ENCODE data around the gene LGALS8.

DNA sequence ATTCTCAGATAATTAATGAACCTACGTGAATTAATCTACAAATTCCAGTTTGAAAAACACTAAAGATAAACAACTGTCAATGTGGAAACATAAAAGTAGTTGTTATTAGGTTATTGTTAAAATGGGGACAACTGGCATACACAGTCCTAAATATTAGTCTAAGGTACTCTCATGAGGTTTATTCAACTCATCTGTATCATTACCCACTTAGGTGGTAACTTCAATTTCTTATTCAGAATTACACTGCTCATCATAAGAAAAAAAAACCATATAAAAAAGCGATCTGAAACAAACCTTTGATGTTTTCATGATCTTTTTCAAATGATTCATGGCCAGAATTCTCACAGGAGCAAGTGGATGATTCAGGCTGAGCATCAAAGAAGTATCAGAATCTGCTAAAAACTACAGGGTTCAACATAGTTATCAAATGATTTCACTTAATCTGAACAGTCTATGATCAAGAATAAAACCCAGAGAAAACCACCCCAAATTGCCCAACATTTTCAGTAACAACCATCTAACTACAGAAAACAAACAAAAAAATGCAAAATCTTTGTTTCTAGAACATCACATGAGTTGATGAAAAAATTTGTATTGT is 66.9 kb downstream of the LGALS8 start:
- TF ChIP-seq ZFP30 (CRISPR knock-in tag; IDR thresholded peaks at IDR 0.05) (no peak), TCF4 (CRISPR knock-in tag; IDR thresholded peaks at IDR 0.05; ENCODE audit: borderline replicate concordance) (no peak), CREB5 (CRISPR knock-in tag; IDR thresholded peaks at IDR 0.05; ENCODE audit: low read depth) (no peak), TOX (CRISPR knock-in tag; IDR thresholded peaks at IDR 0.05; ENCODE audit: borderline replicate concordance) (no peak), ZNF8 (CRISPR knock-in tag; IDR thresholded peaks at IDR 0.05) (no peak), ISL1 (CRISPR knock-in tag; IDR thresholded peaks at IDR 0.05) (no peak), CSDC2 (CRISPR knock-in tag; IDR thresholded peaks at IDR 0.05) (no peak), ARNTL (CRISPR knock-in tag; IDR thresholded peaks at IDR 0.05; ENCODE audit: borderline replicate concordance, low read depth) (no peak), OSR1 (CRISPR knock-in tag; IDR thresholded peaks at IDR 0.05) (no peak), PPARA (CRISPR knock-in tag; IDR thresholded peaks at IDR 0.05; ENCODE audit: borderline replicate concordance) (no peak), ESRRG (CRISPR knock-in tag; IDR thresholded peaks at IDR 0.05) (no peak)
- TF ChIP-seq, protein P1, sequence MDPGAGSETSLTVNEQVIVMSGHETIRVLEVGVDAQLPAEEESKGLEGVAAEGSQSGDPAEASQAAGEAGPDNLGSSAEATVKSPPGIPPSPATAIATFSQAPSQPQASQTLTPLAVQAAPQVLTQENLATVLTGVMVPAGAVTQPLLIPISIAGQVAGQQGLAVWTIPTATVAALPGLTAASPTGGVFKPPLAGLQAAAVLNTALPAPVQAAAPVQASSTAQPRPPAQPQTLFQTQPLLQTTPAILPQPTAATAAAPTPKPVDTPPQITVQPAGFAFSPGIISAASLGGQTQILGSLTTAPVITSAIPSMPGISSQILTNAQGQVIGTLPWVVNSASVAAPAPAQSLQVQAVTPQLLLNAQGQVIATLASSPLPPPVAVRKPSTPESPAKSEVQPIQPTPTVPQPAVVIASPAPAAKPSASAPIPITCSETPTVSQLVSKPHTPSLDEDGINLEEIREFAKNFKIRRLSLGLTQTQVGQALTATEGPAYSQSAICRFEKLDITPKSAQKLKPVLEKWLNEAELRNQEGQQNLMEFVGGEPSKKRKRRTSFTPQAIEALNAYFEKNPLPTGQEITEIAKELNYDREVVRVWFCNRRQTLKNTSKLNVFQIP (CRISPR knock-in tag; IDR thresholded peaks at IDR 0.05; ENCODE audit: borderline replicate concordance, low read depth), result no peak
- TF ChIP-seq, protein P2, sequence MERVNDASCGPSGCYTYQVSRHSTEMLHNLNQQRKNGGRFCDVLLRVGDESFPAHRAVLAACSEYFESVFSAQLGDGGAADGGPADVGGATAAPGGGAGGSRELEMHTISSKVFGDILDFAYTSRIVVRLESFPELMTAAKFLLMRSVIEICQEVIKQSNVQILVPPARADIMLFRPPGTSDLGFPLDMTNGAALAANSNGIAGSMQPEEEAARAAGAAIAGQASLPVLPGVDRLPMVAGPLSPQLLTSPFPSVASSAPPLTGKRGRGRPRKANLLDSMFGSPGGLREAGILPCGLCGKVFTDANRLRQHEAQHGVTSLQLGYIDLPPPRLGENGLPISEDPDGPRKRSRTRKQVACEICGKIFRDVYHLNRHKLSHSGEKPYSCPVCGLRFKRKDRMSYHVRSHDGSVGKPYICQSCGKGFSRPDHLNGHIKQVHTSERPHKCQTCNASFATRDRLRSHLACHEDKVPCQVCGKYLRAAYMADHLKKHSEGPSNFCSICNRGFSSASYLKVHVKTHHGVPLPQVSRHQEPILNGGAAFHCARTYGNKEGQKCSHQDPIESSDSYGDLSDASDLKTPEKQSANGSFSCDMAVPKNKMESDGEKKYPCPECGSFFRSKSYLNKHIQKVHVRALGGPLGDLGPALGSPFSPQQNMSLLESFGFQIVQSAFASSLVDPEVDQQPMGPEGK (CRISPR knock-in tag; IDR thresholded peaks at IDR 0.05; ENCODE audit: borderline replicate concordance), result no peak
